Measurements from ENCODE around the gene PATJ.
A peak's percentile ranks its signal among the peaks of the same experiment; 100 is the strongest.
"Not testable (repeated sequence)": the region's sequence is repeated elsewhere in the genome, so short reads cannot be mapped to it uniquely, and the experiment has no call there.

The PATJ gene

GRCh38 chr1:61941794-61942193 lies 199.5 kb downstream of the PATJ start:
- no peak for TF ChIP-seq CTCF (IDR thresholded peaks at IDR 0.05; ENCODE audit: low read depth, low read length, missing control alignments)
- DNase-seq (ENCODE audit: extremely low read depth, low read depth) = no peak

GRCh38 chr1:61942856-61943255 lies 200.6 kb downstream of the PATJ start:
- DNase-seq (ENCODE audit: extremely low read depth, low read depth) = no peak
- H3K4me3 ChIP-seq (replicated peaks; ENCODE audit: low read depth, low read length) = no peak overlapping the region
- no peak for TF ChIP-seq CTCF (IDR thresholded peaks at IDR 0.05; ENCODE audit: low read depth, low read length, missing control alignments)

More at GRCh38 chr1:61941794-61942193, 199.5 kb downstream of the PATJ start:
- H3K4me3 ChIP-seq (replicated peaks; ENCODE audit: low read depth, low read length) = no peak overlapping the region

DNA sequence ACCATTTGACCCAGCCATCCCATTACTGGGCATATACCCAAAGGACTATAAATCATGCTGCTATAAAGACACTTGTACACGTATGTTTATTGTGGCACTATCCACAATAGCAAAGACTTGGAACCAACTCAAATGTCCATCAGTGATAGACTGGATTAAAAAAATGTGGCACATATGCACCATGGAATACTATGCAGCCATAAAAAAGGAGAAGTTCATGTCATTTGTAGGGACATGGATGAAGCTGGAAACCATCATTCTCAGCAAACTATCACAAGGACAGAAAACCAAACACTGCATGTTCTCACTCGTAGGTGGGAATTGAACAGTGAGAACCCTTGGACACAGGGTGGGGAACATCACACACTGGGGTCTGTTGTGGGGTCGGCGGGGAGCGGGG lies 206.4 kb downstream of the PATJ start:
- DNase-seq (ENCODE audit: extremely low read depth, low read depth); H3K4me3 ChIP-seq (replicated peaks; ENCODE audit: low read depth, low read length): not testable (repeated sequence)

- H3K4me3 ChIP-seq (replicated peaks; ENCODE audit: low read depth, low read length) = no peak overlapping the region
- peak; percentile 12 for TF ChIP-seq CTCF (IDR thresholded peaks at IDR 0.05; ENCODE audit: low read depth, low read length, missing control alignments)
- DNase-seq (ENCODE audit: extremely low read depth, low read depth) = no peak
Measured at GRCh38 chr1:61950418-61950817, 208.1 kb downstream of the PATJ start.

DNA sequence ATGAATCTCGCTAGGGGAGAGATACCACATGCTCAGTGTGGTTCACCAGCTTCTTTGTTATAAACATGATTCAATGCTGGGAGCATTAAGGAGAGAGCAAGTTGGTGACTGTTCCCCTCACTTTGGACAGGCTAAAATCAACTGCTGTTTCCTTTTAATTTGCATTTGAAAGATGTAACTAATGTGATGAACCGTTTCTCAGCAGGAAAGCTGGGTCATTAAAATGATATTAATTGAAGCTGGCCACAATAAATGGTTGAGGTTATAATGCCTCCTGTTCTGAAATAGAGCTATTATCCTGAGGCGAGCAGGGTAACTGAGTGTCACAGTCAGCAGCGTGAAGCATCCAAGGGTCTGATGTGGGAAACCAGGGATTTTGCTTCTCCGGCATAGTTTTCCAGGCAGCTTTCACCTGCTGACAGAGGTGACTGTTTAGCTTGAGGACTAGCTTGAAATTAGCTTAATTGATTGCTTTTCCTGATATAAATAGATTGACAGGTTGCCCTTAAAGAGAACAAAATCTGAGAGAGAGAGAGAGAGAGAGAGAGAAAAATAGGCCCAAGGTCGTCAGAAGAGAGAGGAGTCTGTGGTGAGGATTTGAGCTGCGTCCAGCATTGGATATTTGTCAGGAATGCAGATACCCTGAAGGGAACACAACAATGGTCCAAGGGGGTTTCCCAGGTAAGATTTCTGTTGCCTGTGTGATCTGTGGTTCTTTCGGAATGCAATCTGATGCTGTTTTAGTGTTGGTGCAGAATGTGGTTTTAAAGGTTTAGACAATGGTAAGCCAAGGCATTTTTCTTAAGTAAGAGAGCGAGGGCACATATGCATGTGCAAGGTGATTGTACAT lies 209.7 kb downstream of the PATJ start:
- no peak overlapping the region for H3K4me3 ChIP-seq (replicated peaks; ENCODE audit: low read depth, low read length)
- no peak for DNase-seq (ENCODE audit: extremely low read depth, low read depth)

GRCh38 chr1:61952675-61953074 lies 210.4 kb downstream of the PATJ start:
- TF ChIP-seq CTCF (IDR thresholded peaks at IDR 0.05; ENCODE audit: low read depth, low read length, missing control alignments) = no peak
- no peak for DNase-seq (ENCODE audit: extremely low read depth, low read depth)
- no peak overlapping the region for H3K4me3 ChIP-seq (replicated peaks; ENCODE audit: low read depth, low read length)

More for the DNA sequence above, 209.7 kb downstream of the PATJ start:
- TF ChIP-seq CTCF (IDR thresholded peaks at IDR 0.05; ENCODE audit: low read depth, low read length, missing control alignments) = no peak

GRCh38 chr1:61953076-61953789 lies 211.0 kb downstream of the PATJ start:
- TF ChIP-seq CTCF (IDR thresholded peaks at IDR 0.05; ENCODE audit: low read depth, low read length, missing control alignments) = no peak
- DNase-seq (ENCODE audit: extremely low read depth, low read depth) = no peak
- H3K4me3 ChIP-seq (replicated peaks; ENCODE audit: low read depth, low read length) = no peak overlapping the region

Data from HFF-Myc (cell line).